ENCODE measurements around the gene POLD1.

The POLD1 gene

DNA sequence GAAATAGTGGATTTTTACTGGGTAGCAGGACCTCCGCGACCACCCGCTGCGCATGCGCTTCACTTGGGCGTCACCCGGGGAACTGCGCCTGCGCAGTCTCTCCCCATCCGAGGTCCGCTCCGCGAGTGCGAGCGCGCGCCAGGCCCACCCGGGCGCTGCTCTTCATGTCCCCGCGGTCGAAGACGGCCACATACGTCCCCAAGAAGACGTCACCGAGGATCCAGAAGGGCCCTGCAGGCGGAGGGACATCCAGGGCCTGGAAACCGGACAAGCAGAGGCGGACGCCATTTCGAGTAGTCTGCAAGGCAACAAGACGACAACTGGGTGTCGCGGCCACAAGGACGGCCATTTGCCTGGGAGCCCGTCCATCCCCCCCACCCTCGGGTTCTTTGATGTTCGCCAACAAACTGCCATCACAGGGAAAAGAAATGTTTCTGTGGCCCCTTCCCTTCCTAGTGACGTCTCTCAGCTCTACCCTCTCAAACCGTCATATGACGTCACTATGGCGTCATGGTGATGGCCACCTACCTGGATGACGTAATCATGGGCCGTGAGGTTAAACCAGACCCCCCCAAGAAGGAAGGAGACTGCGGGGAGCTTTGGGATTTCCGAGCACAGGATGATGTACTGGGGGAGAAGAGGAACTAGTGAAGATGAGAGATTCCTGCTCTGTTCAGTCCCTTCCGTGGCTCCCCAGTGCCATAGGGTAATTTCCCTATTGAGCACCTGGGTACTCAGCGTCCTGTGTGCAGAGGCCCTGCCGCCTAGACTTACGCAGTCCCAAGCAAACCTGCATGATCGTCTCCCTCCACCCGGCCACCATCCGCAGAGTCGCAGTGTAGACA is 25.4 kb upstream of the POLD1 start:
- H3K9me3 Mint-ChIP-seq, result no peaks in the 10 kb centered on the region
- peak overlapping the region; percentile 80 for H3K4me3 Mint-ChIP-seq
- DNase-seq, result peak; percentile 77
- no peaks in the 10 kb centered on the region for H3K27me3 Mint-ChIP-seq
- H3K4me1 Mint-ChIP-seq, result peaks cover 64% of the 10 kb centered on the region
- H3K36me3 Mint-ChIP-seq (ENCODE audit: low read depth), result peaks cover 14% of the 10 kb centered on the region
- peak overlapping the region; percentile 94 for H3K27ac Mint-ChIP-seq
- ATAC-seq, result no peak

DNA sequence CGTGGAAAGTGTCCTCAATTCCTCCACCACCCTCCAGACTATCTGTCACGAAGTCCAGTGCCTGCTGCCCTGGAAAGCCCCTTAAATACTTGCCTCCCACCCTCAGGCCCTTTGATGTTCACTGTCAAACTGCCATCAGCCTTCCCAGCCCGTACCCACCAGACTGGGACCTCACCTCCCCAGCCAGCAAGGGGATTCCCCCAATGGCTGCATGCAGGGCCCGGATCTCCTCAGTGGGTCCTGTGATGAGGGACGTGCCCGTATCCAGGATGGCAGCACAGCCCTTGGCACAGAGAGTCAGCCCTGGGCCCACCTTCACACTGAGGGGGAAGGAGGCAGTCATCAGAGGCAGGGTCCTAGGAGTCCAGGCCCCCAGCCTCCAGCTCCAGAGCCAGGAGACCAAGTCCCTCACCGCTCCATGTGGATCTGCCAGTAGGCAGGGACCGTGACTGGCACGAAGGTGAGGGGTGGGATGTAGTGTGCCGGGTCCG is 24.8 kb upstream of the POLD1 start:
- H3K9me3 Mint-ChIP-seq, result no peaks in the 10 kb centered on the region
- no peaks in the 10 kb centered on the region for H3K27me3 Mint-ChIP-seq
- no peak for DNase-seq
- peak overlapping the region; percentile 80 for H3K4me3 Mint-ChIP-seq
- peaks cover 69% of the 10 kb centered on the region for H3K4me1 Mint-ChIP-seq
- H3K27ac Mint-ChIP-seq, result peak overlapping the region; percentile 94
- peaks cover 14% of the 10 kb centered on the region for H3K36me3 Mint-ChIP-seq (ENCODE audit: low read depth)
- ATAC-seq, result no peak

DNA sequence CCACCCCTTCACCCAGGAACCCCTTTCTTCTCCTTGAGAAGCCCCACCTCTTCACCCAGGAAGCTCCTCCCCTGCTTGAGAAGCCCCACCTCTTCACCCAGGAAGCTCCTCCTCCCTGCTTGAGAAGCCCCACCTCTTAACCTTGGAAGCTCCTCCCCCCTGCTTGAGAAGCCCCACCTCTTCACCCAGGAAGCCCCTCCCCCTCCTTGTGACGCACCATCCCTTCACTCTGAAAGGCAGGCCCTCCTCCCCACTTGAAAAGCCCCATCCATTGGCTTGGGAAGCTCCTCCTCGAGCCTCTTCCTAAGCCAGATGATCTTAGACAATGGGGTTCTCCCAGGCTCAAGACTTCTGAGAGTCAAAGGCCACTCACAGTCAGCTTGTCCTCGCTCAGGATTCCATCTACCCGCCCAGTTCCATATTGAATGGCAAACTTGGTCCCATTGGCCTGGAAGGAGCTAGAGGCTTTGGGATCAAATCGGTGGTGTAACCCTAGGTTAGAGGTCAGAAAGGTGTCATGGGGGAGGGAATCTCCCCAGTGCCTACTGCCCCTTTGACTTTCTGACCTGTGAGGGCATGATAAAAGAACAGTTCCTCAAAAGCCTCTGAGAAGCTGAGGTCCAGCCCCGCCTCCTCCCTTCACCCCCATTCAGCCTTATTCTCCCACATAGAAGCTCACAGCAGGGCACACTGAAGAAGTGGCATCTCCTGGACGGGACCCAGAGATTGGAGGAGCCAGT is 22.7 kb upstream of the POLD1 start:
- Mint-ChIP-seq H3K4me1 (peaks cover 87% of the 10 kb centered on the region), H3K9me3 (no peaks in the 10 kb centered on the region), H3K27ac (peak overlapping the region; percentile 93), H3K27me3 (no peaks in the 10 kb centered on the region), H3K36me3 (ENCODE audit: low read depth) (peaks cover 16% of the 10 kb centered on the region), H3K4me3 (peak overlapping the region; percentile 48)
- DNase-seq (peak; percentile 36), ATAC-seq (no peak)

DNA sequence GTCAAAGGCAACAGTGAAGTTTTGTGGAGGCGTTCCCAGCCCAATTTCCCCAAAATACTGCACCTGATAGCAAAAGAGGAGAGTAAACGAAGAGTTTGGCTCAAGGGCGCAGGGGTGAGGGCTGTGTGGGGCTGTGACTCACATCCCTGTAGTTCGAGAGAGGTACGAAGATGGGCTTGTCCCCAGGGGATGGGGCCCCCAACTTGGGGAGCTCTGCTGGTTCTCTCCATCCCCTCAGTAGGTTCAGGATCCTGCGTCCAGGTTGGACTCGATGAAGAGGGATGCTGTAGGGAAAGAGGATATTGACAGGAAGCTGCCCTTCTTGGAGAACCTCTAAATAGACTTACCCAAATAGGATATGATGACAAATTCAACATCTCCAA is 22.1 kb upstream of the POLD1 start:
- peaks cover 16% of the 10 kb centered on the region for H3K36me3 Mint-ChIP-seq (ENCODE audit: low read depth)
- DNase-seq, result no peak
- ATAC-seq, result no peak
- H3K4me3 Mint-ChIP-seq, result peak overlapping the region; percentile 56
- H3K4me1 Mint-ChIP-seq, result peaks cover 86% of the 10 kb centered on the region
- H3K27me3 Mint-ChIP-seq, result no peaks in the 10 kb centered on the region
- H3K9me3 Mint-ChIP-seq, result no peaks in the 10 kb centered on the region
- peak overlapping the region; percentile 93 for H3K27ac Mint-ChIP-seq

DNA sequence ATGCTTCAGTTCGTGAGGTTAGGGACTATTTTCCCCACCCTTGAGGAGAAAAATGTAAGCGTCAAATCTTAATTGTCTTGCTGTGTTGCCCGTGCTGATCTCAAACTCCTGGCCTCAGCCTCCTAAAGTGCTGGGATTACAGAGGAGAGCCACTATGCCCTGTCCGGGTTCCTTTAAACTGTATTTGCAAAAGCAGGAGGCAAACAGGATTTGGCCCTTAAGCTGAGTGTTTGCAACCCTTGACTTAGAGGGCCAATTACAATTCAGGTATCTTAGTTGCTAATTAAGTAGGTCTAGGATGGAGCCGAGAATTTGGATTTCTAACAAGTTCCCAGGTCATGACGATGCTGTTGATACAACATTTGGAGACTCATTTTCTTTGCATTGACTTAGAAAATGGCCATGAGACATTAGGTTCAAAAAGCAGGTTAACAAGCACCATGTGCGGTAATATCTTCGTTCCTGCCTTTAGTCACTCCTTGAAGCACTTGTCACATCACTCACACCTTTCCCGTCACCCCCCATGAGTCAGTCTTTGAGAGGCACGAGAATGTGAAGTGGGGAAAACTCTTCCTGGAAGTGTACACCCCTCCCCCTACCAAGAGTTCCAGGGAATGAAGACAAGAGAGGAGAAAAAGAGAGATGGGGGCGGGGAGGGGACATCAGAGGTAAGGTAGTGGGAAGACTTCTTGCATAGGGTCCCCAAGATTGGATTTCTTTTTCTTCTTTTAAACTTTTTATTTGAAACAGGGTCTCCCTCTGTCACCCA is 21.3 kb upstream of the POLD1 start:
- DNase-seq (peak; percentile 43), ATAC-seq (peak; percentile 17)
- Mint-ChIP-seq H3K36me3 (ENCODE audit: low read depth) (peaks cover 16% of the 10 kb centered on the region), H3K27ac (peak overlapping the region; percentile 93), H3K4me1 (peaks cover 86% of the 10 kb centered on the region), H3K27me3 (no peaks in the 10 kb centered on the region), H3K4me3 (peak overlapping the region; percentile 60), H3K9me3 (no peaks in the 10 kb centered on the region)

DNA sequence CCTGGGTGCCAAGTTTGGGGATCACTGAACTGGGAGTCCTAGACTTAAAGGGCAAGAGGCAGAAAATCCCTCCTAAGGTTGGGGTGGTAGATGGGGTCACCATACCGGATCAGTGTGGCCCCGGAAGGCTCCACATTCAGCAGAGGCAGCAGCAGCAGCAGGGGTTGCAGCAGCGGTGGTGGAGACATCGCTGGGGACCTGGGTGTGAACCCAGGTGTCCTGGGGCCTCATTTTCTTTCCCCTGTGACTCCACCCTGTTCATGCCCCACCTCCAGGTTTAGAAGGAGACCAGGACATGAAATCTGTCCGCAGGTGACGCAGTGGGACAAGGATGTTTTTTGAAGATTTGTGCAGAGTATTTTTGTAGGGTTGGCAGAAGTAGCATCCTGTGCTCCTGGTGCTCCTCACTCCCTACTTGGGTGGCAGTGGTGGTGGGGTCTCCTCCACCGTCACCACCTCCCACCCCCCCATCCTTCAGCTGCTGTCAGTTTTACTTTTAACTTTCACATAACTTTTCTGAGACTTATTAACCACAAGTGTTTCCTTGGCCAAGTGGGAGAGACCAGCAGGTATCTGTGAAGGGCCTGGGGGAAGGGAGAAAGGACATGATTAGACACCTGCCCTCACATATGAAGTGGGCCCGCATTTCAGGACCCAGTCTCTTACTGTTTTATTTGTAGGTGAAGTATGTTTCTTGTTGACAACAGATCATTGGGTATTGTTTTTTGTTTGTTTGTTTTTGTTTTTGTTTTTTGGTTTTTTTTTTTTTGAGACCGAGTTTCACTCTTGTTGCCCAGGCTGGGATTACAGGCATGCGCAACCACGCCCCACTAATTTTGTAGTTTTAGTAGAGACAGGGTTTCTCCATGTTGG is 18.5 kb upstream of the POLD1 start, which contains the start of gene NAPSA:
Gene NAPSA (minus strand): TSS at position 206 of the 873 bp plus-strand sequence. CDS start 18 bp downstream, at position 188.
- no peaks in the 10 kb centered on the region for H3K27me3 Mint-ChIP-seq
- ATAC-seq (no peak), DNase-seq (no peak)
- H3K27ac Mint-ChIP-seq, result peak within 1 kb of the TSS; percentile 93
- H3K36me3 Mint-ChIP-seq (ENCODE audit: low read depth), result peaks cover 8% of the 10 kb centered on the region
- H3K4me1 Mint-ChIP-seq, result peaks cover 74% of the 10 kb centered on the region
- no peaks in the 10 kb centered on the region for H3K9me3 Mint-ChIP-seq
- H3K4me3 Mint-ChIP-seq, result peak within 1 kb of the TSS; percentile 77

DNA sequence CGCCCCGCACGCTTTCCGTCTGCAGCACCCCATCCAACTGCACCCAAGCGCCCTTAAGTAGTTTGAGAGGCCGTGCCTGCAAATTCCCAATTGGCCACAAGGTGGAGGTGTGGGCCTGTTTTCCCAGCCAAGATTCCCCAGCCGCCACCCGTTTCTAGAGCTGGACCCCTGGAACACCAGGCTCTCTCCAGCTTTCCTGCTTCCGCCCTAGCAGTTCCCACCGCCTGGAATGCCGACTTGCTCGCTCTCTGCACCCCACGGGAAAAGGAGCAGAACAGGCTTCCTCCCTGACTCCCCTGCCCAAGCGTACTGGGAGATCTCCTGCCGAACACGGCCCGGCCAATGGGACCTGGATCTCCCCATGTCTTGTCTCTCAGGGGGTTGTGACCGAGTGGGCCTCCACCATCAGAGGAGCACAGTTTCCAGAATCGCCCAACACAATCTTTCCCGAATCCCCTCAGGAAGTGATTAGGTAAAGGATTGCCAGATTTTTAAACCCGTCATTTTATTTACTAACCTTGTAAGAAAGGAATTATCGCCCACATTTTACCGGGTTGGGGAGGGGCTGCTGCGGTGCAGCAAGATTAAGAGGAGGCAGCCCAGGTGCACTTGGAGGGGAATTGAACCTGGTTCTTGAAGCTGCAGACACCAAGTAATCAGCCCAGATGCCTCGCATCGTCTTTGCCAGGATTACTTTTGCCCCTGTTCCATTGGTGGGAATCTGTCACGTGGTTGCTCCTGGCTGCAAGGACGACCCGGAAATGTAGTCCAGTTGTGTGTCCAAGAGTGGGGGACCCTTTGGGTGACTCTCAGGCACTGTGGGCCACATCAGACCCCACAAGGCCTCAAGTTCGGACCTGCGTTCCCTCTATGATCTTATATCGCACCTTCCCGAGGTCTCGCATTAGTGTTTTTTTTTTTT is 15.2 kb upstream of the POLD1 start:
- DNase-seq, result peak; percentile 82
- Mint-ChIP-seq H3K36me3 (ENCODE audit: low read depth) (peaks cover 2% of the 10 kb centered on the region), H3K4me1 (peaks cover 42% of the 10 kb centered on the region), H3K4me3 (peak overlapping the region; percentile 85), H3K9me3 (no peaks in the 10 kb centered on the region), H3K27ac (peak overlapping the region; percentile 89), H3K27me3 (no peaks in the 10 kb centered on the region)
- ATAC-seq, result peak; percentile 53

DNA sequence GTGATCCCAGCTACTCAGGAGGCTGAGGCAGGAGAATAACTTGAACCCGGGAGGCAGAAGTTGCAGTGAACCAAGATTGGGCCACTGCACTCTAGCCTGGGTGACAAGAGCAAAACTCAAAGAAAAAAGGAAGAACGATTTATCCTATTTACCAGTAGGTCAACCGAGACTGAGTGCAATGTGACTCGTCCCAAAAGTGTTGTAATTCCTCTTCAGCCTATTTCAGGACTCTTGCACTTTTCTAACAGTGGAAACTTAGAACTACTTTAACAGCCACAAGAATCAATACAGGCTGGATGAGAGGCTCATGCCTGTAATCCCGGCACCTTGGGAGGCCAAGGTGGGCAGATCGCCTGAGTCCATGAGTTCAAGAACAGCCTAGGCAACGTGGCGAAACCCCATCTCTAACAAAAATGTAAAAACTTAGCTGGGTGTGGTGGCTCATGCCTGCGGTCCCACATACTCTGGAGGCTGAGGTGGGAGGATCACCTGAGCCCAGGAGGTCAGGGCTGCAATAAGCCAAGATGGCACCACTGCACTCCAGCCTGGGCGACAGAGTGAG is 12.2 kb upstream of the POLD1 start:
- H3K27me3 Mint-ChIP-seq, result no peaks in the 10 kb centered on the region
- DNase-seq (no peak), ATAC-seq (no peak)
- H3K36me3 Mint-ChIP-seq (ENCODE audit: low read depth), result no peaks in the 10 kb centered on the region
- H3K27ac Mint-ChIP-seq, result no peak overlapping the region
- no peaks in the 10 kb centered on the region for H3K9me3 Mint-ChIP-seq
- no peak overlapping the region for H3K4me3 Mint-ChIP-seq
- H3K4me1 Mint-ChIP-seq, result peaks cover 33% of the 10 kb centered on the region

DNA sequence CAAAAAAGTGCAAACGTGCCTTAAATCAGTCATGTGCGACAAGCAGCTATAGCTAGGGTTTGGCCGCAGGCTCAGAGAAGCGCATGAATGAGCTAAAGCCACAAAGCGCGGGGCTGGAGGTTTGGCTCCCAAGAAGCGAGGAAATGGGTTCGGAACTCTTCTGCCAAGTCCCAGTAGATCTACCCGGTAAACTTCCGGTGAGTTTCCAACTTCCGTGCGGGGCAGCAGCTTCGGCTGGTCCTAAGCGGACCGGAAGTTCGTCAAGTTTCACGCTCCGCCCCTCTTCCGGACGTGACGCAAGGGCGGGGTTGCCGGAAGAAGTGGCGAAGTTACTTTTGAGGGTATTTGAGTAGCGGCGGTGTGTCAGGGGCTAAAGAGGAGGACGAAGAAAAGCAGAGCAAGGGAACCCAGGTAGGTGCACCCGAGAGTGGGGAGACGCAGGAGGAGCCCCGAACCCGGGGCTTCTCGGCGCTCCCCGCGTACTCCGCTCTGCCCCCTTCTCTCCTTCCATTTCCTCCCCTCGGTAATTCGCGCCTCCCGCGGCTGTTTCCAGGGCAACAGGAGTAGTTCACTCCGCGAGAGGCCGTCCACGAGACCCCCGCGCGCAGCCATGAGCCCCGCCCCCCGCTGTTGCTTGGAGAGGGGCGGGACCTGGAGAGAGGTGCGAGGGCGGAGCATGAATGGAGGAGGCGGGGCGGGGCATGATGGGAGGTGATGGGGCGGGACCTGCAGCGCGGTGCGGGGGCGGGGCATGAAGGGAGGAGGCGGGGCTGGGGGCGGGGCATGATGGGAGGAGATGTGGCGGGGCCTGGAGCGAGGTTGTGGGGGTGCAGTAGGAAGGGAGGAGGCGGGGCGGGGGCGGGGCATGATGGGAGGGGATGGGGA is 7.7 kb upstream of the POLD1 start, which contains the start of gene NR1H2:
Gene NR1H2 (plus strand): TSS at position 292 of the 885 bp plus-strand sequence. CDS start 1,149 bp downstream, outside the sequence.
- H3K27me3 Mint-ChIP-seq, result no peaks in the 10 kb centered on the region
- peaks cover 18% of the 10 kb centered on the region for H3K36me3 Mint-ChIP-seq (ENCODE audit: low read depth)
- ATAC-seq, result peak; percentile 93
- peaks cover 20% of the 10 kb centered on the region for H3K4me1 Mint-ChIP-seq
- DNase-seq, result peak; percentile 94
- peak within 1 kb of the TSS; percentile 99 for H3K4me3 Mint-ChIP-seq
- H3K27ac Mint-ChIP-seq, result peak within 1 kb of the TSS; percentile 100
- no peaks in the 10 kb centered on the region for H3K9me3 Mint-ChIP-seq

DNA sequence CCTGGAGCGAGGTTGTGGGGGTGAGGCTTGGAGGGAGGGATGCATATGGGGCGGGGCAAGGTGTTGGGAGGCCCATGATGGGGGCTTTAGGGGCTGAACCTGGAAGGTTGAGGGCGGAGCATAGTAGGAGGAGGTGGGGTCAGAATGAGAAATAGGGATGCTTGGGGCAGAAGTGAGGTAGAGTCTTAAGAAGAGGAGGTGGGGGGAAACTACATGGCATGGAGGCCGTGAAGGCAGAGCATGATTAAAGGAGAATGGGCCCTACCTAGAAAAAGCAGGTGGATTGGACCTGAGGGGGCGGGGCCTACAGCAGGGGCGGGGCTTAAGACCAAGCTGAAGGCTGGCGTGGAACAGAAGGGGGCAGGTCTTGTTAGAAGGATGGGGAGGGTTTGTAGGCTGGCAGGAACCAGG is 7.1 kb upstream of the POLD1 start:
- ATAC-seq (peak; percentile 7), DNase-seq (peak; percentile 58)
- H3K4me1 Mint-ChIP-seq, result peaks cover 20% of the 10 kb centered on the region
- H3K36me3 Mint-ChIP-seq (ENCODE audit: low read depth), result peaks cover 19% of the 10 kb centered on the region
- no peaks in the 10 kb centered on the region for H3K27me3 Mint-ChIP-seq
- no peaks in the 10 kb centered on the region for H3K9me3 Mint-ChIP-seq
- H3K27ac Mint-ChIP-seq, result peak overlapping the region; percentile 82
- H3K4me3 Mint-ChIP-seq, result peak overlapping the region; percentile 99

DNA sequence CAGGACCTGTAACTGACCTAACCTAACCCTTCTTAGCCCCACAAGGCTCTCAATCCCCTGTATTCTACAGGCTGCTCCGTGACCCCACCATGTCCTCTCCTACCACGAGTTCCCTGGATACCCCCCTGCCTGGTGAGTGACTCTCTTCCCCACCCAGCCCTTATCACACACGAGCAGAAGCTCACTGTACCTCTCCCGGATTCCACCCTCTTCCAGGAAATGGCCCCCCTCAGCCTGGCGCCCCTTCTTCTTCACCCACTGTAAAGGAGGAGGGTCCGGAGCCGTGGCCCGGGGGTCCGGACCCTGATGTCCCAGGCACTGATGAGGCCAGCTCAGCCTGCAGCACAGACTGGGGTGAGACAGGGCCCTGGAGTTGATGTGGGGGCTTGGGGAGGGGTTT is 6.6 kb upstream of the POLD1 start:
- H3K36me3 Mint-ChIP-seq (ENCODE audit: low read depth), result peaks cover 19% of the 10 kb centered on the region

More for the DNA sequence above, 6.6 kb upstream of the POLD1 start:
- H3K27ac Mint-ChIP-seq, result peak overlapping the region; percentile 82
- ATAC-seq, result no peak
- H3K4me3 Mint-ChIP-seq, result peak overlapping the region; percentile 99
- no peak for DNase-seq
- no peaks in the 10 kb centered on the region for H3K9me3 Mint-ChIP-seq
- peaks cover 20% of the 10 kb centered on the region for H3K4me1 Mint-ChIP-seq
- no peaks in the 10 kb centered on the region for H3K27me3 Mint-ChIP-seq
